Pons (tissue), 1 donor: ENCODE measurements around the gene POLR1A.

Source experiments
- DNase-seq: peaks from one replicate; pipeline ENCODE4 v3.0.0-alpha.2; 2016; ENCODE audit warnings: low spot score

The POLR1A gene

GRCh38 chr2:86037795-86038192 is 67.9 kb downstream of the POLR1A start:
- DNase-seq = no peak

GRCh38 chr2:86037141-86037794 is 68.4 kb downstream of the POLR1A start:
- DNase-seq = peak; percentile 21

GRCh38 chr2:86036669-86037138 is 69.0 kb downstream of the POLR1A start:
- no peak for DNase-seq

GRCh38 chr2:86035883-86036668 is 69.6 kb downstream of the POLR1A start:
- DNase-seq = peak; percentile 87

GRCh38 chr2:86035376-86035882 is 70.3 kb downstream of the POLR1A start:
- no peak for DNase-seq

- DNase-seq = no peak
These were observed 71.7 kb downstream of the POLR1A start for GRCh38 chr2:86033751-86034692.

GRCh38 chr2:86032861-86033595 is 72.7 kb downstream of the POLR1A start:
- no peak for DNase-seq

- DNase-seq = no peak
These were observed 74.1 kb downstream of the POLR1A start for GRCh38 chr2:86031606-86032005.

- no peak for DNase-seq
These were observed 74.5 kb downstream of the POLR1A start for GRCh38 chr2:86031151-86031550.

- DNase-seq = no peak
These were observed 75.8 kb downstream of the POLR1A start for GRCh38 chr2:86029873-86030272.

- DNase-seq = peak; percentile 48
These were observed 76.8 kb downstream of the POLR1A start for GRCh38 chr2:86028766-86029381.

- no peak for DNase-seq
These were observed 77.5 kb downstream of the POLR1A start for GRCh38 chr2:86027922-86028765.

GRCh38 chr2:86027196-86027921 is 78.3 kb downstream of the POLR1A start:
- no peak for DNase-seq

GRCh38 chr2:86026744-86027065 is 79.0 kb downstream of the POLR1A start:
- DNase-seq = no peak

- DNase-seq = peak; percentile 79
These were observed 79.5 kb downstream of the POLR1A start for GRCh38 chr2:86025976-86026743.

GRCh38 chr2:86025229-86025820 is 80.4 kb downstream of the POLR1A start:
- peak; percentile 47 for DNase-seq

GRCh38 chr2:86023366-86023712 is 82.3 kb downstream of the POLR1A start:
- DNase-seq = no peak

- DNase-seq = no peak
These were observed 82.9 kb downstream of the POLR1A start for GRCh38 chr2:86022661-86023365.
